HG03439 (cell line): ENCODE results near the gene ID4.
"Not testable (repeated sequence)": the region's sequence is repeated elsewhere in the genome, so short reads cannot be mapped to it uniquely, and the experiment has no call there.

Experiments
- ATAC-seq: cut with Tn5 transposase; IDR thresholded peaks from one replicate; pipeline ENCODE4 v1.9.1; 2021; ENCODE audit warnings: mild to moderate bottlenecking, moderate library complexity; ENCODE audit not compliant: unreplicated experiment

ID4 gene

GRCh38 chr6:19831358-19831757, 5.8 kb upstream of the ID4 start:
- no peak for ATAC-seq

GRCh38 chr6:19833947-19834346, 3.2 kb upstream of the ID4 start:
- ATAC-seq, result no peak

- ATAC-seq, result no peak
Observed at GRCh38 chr6:19834858-19835257, 2.3 kb upstream of the ID4 start.

DNA sequence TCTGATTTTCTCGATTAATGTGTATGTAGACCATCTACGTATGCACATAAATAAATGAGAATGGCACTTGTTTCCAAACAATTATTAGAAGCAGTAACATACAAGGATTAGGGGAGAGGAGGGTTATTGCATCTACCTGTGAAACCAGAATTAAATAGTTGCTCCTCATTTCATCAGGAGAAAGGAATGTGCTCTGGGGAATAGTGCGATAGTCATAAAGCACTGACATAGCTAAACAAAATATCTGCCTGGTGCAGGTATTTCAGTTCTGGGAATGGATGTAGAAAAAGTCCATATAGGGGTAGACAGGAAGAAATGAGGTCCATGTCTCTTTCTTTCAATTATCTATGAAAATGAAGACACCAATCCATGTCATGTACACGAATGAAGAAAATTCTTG, 1.6 kb upstream of the ID4 start:
- no peak for ATAC-seq

GRCh38 chr6:19837511-19838441, 606 bp downstream of the ID4 start:
- ATAC-seq, result no peak

DNA sequence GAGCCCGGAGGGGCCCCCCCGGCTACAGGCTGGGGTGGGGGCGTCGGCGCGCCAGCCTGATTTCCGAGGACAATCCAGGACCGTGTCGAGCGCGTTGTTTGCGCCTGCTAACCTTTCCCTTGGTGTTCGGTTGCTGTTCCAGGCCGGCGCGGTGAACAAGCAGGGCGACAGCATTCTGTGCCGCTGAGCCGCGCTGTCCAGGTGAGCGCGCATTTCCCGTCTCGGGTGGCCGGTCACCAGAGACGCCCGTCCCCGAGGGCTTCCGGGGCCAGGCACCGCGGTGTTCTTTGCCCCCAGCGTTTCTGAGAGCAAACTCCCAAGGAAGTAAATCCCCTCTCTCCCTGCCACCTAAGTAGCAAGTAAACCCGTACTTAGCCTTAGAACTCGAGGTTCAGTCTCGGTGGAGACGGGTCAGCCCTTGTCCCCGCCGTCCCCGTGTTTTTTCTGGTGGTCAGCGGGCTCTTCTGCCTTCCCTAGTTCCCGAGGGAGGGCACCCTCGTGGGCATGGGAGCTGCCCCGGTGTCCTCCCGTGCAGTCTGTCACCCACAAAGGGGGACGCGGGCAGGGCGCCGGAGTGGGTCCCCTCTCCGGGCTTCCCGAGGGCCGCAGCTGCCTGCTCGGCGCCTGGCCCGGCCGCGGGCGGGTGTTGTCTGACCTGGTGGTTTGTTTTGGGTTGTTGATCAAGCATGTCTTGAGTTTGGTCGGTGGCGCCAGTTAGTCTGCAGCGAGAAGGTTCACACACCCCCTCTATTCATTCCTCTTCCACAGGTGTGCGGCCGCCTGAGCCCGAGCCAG, 1.5 kb downstream of the ID4 start:
- ATAC-seq, result no peak

GRCh38 chr6:19839237-19839546, 2.0 kb downstream of the ID4 start:
- no peak for ATAC-seq

DNA sequence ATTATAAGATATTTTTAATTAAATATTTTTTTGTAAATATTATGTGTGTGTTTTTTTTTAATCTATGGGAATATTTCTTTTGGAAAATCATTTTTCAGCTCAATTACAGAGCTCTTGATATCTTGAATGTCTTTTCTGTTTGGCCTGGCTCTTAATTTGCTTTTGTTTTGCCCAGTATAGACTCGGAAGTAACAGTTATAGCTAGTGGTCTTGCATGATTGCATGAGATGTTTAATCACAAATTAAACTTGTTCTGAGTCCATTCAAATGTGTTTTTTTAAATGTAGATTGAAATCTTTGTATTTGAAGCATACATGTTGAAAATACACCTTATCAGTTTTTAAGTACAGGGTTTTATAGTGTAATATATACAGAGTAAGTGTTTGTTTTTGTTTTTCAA, 2.6 kb downstream of the ID4 start:
- no peak for ATAC-seq

DNA sequence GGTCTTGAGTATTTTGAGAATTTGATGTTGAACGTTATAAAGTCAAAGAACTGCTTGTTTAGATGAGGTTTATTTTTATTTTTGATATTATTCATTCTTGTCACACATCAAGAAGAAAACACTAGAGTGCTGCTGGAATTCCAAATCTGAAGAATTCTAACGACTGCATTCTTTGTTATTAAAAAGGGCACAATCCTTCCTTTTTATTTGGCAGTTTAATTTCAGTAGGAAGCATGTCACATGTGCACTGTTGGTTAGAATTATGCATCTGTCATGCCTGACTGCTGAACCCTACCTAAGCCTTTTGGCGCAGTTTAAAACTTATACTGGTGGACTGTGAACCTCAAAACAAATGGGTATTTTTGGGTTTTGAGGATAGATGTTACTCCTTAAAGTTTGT, 4.0 kb downstream of the ID4 start:
- no peak for ATAC-seq

DNA sequence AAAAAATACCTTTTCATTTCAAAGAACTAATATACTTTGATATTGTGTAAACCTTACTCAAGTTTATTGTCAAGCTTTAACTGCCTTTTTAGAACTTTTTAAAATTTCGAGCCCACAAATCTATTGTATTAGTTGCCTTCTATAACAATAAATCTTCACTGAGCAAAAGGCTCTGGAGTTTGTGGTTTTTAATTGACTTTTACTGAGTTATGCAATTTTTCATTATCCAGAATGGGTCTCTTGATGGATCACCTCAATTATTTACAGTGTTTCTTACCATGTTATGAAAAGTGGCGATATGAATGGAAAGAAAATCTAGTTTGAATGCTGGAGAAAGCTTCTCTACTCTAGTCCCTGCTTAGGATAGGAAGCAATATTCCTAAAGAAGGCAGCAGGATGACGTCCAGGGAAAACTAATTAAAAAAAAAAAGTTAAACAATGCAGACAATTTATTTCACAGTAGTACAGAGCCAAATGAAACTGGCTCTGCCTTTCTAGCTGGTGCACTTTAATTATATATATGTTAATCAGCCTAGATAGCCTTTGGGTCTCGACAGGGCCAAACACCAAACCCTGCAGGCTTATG, 5.0 kb downstream of the ID4 start:
- ATAC-seq, result no peak

- ATAC-seq, result no peak
Observed at GRCh38 chr6:19844689-19845088, 7.5 kb downstream of the ID4 start.

DNA sequence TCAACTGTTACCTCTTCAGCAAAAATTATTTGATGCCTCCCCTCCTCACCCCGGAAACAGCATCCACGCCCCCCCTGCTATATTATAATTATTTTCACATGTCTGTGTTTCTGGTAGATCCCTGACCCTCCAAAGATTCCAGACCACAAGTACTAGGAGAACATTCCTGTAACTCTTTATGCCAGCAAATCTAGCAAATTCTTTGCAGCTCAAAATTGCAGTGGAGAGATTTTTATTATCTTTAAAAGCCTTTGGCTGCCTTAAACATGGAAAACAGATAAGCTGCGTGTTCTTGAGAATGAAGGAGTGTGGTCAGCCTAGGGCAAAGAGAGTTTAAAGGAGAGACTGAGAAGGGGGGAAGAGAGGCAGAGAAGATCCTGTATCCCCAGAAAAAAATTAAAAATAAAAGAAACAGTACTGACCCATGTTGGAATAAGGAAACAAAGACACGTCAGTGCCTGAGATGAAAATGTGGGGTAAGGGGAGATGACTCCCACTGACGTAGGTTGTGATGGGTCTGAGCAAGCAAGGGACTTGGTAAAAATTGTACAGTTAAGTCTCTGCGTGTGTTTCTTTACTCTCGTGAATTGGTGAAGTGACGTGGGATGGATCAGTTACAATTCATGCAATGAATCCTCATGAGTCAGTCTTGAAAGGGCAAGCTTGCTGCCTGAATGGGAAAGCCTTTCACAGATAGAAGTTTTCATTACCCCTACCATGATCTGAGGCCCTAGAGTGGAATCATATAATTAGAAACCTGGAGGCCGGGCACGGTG, 8.3 kb downstream of the ID4 start:
- no peak for ATAC-seq

DNA sequence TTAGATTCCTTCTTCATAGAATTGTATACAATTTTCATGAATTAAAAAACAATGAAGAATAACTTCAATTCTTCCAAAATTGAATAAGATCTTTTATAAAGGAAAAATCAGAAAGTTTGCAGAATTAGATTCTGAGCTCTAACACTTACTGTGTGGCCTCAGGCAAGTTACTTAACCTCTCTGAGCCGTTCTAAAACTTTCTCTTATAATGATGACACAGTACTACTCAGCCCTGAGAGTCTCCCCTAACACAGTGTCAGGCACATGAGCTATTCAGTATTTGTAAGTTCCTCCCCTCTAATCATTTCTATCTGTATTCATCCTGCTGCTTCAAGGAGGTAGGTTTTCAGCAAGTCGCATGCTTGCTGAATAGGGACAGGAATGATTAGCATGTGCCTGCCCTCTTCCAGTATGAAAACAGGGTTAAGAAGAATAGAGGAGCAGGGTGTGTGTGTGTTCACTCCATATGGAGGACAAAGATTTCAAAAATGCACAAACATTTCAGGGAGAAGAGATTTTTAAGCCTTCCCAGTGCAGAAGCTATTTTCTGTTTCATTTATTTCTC, 11.4 kb downstream of the ID4 start:
- ATAC-seq, result no peak

DNA sequence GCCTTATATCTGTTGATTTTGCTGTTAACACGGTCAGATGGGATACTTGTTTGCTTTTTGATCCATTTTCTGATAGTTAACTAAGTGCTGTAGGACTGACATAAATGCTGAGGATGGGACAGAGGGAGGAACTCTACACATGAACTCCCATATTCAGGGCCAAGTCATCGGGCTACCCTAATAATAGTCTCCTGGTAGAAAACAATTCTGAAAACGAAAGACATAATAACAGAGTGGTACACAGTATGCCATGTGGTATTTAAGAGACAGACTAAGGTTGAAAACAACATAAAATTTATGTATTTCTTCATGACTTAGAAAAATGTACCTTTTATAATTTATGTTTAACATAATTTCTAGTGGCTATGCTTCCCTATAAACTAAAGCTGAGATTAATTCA, 12.0 kb downstream of the ID4 start:
- ATAC-seq, result no peak

DNA sequence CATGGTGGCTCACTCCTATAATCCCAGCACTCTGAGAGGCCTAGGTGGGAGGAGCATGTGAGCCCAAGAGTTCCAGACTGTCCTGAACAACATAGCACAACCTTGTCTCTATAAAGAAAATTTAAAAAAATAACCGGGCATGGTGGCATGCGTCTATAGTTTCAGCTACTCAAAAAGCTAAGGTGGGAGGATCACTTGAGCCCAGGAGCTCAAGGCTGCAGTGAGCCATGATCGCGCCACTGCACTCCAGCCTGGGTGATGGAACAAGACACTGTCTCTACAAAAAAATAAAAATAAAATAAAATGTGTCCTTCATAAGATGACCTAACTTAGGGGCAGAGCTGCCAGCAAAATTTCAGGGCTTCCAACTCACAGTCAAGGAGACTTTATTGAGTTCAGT, 12.6 kb downstream of the ID4 start:
- no peak for ATAC-seq

GRCh38 chr6:19851241-19852089, 14.3 kb downstream of the ID4 start:
- no peak for ATAC-seq

DNA sequence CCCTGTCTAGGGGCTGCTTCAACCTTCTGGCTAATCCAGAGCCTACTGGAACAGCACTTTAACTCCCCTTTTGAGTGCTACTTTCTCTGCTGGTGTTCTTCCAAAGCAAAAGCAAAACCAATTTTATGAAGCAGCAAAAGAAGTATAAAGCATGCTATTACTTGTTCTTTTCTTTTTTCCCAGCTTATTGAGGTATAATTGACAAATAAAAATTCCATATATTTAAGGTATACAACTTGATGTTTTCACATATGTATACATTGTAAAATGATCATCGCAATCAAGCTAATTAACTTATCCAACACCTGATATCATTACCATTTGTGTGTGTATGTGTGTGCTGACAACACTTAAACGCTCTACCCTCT, 14.9 kb downstream of the ID4 start:
- no peak for ATAC-seq

DNA sequence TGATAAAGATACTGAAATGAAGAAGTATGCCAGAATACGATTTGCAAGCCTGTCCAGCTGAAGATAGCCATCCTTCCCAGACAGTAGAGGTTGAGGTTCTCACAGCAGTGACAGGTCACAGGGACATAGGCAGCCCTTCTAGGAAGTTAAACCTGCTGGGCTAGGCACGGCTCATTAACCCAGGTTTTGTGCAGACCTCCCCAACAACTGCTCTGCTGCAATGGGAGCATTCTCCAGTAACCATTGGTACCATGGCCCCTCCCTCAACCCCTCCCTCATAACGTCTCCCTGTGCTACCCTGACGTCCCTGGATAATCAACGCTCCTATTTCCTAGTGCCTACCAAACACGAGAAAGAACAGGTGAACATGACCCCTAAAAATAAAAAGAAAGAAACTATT, 15.8 kb downstream of the ID4 start:
- no peak for ATAC-seq

- not testable (repeated sequence) for ATAC-seq
Observed at GRCh38 chr6:19854421-19855015, 17.3 kb downstream of the ID4 start.

- ATAC-seq, result no peak
Observed at GRCh38 chr6:19855536-19855935, 18.4 kb downstream of the ID4 start.
